PC-3 (cell line): Measurements from ENCODE around the gene ALG10. TPM values are rescaled to one million over a fixed set of nuclear protein-coding genes. Genes with fewer than 3 reads are reported as not detected.
A peak's percentile ranks its signal among the peaks of the same experiment; 100 is the strongest.
"Not testable (repeated sequence)": the region's sequence is repeated elsewhere in the genome, so short reads cannot be mapped to it uniquely, and the experiment has no call there.

Source experiments
- ATAC-seq: fragments of 200-7000 bp; cut with Tn5 transposase; 2 replicates; pipeline ENCODE4 v1.9.1; 2020; ENCODE audit warnings: mild to moderate bottlenecking, moderate library complexity
- BruUV-seq: library from RNA; stranded (reverse); fragments of 400-500 nt; replicated peaks from 2 replicates; lab custom pipeline; 2021; lab: Mats Ljungman, UMichigan
- CTCF ChIA-PET: fragments of 300-600 bp; sonication (Branson Sonifier 250); formaldehyde crosslinking; loops from one replicate; lab custom pipeline; 2022; ENCODE audit warnings: antibody characterized with exemption; lab: Charles Lee
- POLR2A ChIA-PET: fragments of 300-600 bp; sonication (Branson Sonifier 250); formaldehyde crosslinking; loops from one replicate; lab custom pipeline; 2022; ENCODE audit warnings: antibody characterized with exemption; ENCODE audit not compliant: unreplicated experiment; lab: Charles Lee
- DNase-seq: peaks from one replicate; pipeline ENCODE4 v3.0.0-alpha.2; 2015
- H2AFZ ChIP-seq: fragments of 300-600 bp; sonication (generic); 2 replicates; pipeline ENCODE4 v1.6.0; 2016; ENCODE audit warnings: antibody characterized with exemption, low read length
- H3F3A ChIP-seq: fragments of 300-600 bp; sonication (generic); one replicate; pipeline ENCODE4 v1.6.0; 2017; ENCODE audit warnings: antibody characterized with exemption, low read length, control low read depth, mild to moderate bottlenecking; ENCODE audit not compliant: unreplicated experiment
- H3K27ac ChIP-seq: fragments of 300-600 bp; sonication (generic); 2 replicates; pipeline ENCODE4 v1.5.1; 2016; ENCODE audit warnings: mild to moderate bottlenecking, low read length
- H3K27me3 ChIP-seq: fragments of 300-600 bp; sonication (generic); 2 replicates; pipeline ENCODE4 v1.6.1; 2016; ENCODE audit warnings: low read length, mixed read lengths
- H3K36me3 ChIP-seq: fragments of 300-600 bp; sonication (generic); 2 replicates; pipeline ENCODE4 v1.6.1; 2016; ENCODE audit warnings: low read depth, mixed run types, low read length, mixed read lengths
- H3K4me1 ChIP-seq: fragments of 300-600 bp; sonication (generic); 2 replicates; pipeline ENCODE4 v1.5.1; 2016; ENCODE audit warnings: low read length; ENCODE audit not compliant: insufficient read depth
- H3K4me2 ChIP-seq: fragments of 300-600 bp; sonication (generic); 2 replicates; pipeline ENCODE4 v1.6.0; 2016; ENCODE audit warnings: low read length
- H3K4me3 ChIP-seq: fragments of 300-600 bp; sonication (generic); 2 replicates; pipeline ENCODE4 v1.5.1; 2016; ENCODE audit warnings: mild to moderate bottlenecking, low read length, mixed read lengths
- H3K79me2 ChIP-seq: fragments of 300-600 bp; sonication (generic); 2 replicates; pipeline ENCODE4 v1.6.1; 2017; ENCODE audit warnings: low read length, mixed read lengths
- H3K9ac ChIP-seq: fragments of 300-600 bp; sonication (generic); 2 replicates; pipeline ENCODE4 v1.6.0; 2016; ENCODE audit warnings: mild to moderate bottlenecking, low read length
- H3K9me2 ChIP-seq: fragments of 300-600 bp; sonication (generic); replicated peaks from 2 replicates; pipeline ENCODE4 v1.6.1; 2016; ENCODE audit warnings: mixed run types, low read length, mixed read lengths
- H3K9me3 ChIP-seq: fragments of 300-600 bp; sonication (generic); 2 replicates; pipeline ENCODE4 v1.6.1; 2016; ENCODE audit warnings: low read length, mixed read lengths
- H4K20me1 ChIP-seq: fragments of 300-600 bp; sonication (generic); 2 replicates; pipeline ENCODE4 v1.6.1; 2016; ENCODE audit warnings: low read length, mixed read lengths
- EZH2 ChIP-seq: fragments of 300-600 bp; sonication (generic); IDR thresholded peaks from one replicate; pipeline ENCODE4 v1.6.1; 2017; ENCODE audit warnings: antibody characterized with exemption, mild to moderate bottlenecking, low read length; ENCODE audit not compliant: unreplicated experiment
- EZH2phosphoT487 ChIP-seq: fragments of 300-600 bp; sonication (generic); IDR thresholded peaks from 2 replicates; pipeline ENCODE4 v1.6.1; 2018; ENCODE audit warnings: mild to moderate bottlenecking, antibody characterized with exemption, low read length, borderline replicate concordance
- intact Hi-C: fragments of 100-400 bp; cut with micrococcal nuclease; formaldehyde crosslinking; loops from 2 replicates; pipeline ENCODE4 v1.9.0; 2023
- total RNA-seq: library from RNA; depleted of rRNA; stranded (reverse); fragments of >200 nt; gene quantifications from 2 replicates; pipeline ENCODE4 v1.2.3, GENCODE V29; 2014
- TF ChIP-seq, protein P1 (sequence below): fragments of 300-600 bp; sonication (generic); conservative IDR thresholded peaks from 2 replicates; pipeline ENCODE4 v1.5.1; 2017; ENCODE audit warnings: antibody characterized with exemption, low read depth, mild to moderate bottlenecking, low read length

ALG10 gene
- total RNA-seq, 1 experiment from 2014 or later: 15.7 TPM

DNA sequence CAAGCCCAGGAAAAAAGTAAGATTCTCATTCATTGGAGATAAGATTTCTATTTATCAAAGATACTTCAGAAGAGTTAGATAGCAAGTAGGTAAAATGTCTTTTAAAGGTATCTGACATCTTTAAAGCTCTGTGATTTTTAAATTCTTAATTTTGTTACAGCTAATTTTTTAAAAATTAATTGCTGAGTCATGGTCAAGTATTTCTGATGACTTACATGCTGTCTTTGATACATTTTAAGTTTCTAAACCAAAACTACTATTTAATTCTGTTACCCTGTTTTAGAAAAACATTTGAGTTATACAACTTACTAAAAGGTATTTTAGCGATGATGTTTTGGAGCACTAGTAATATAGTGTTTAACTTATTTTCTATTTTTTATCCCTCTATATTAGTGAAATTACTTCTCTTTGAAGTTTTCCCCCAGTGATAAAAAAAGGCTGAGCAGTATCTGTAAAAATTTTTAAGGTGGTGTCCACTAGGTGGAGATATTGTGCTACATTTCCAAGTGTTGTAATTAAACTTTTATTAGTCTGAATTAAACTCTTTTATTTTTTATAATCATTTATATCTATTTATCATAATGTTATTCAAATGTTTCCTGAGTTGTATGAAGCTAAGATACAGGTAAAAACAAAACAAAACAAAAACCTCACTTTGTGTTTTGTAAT, 11.5 kb downstream of the ALG10 start:
- ATAC-seq: no peak
- H3F3A ChIP-seq: no peaks in the 10 kb centered on the region
- no peaks in the 10 kb centered on the region for H3K9me2 ChIP-seq
- H3K9ac ChIP-seq: no peak overlapping the region
- H3K36me3 ChIP-seq: no peaks in the 10 kb centered on the region
- no peaks in the 10 kb centered on the region for H4K20me1 ChIP-seq
- no peak overlapping the region for H2AFZ ChIP-seq
- DNase-seq: peak; percentile 59
- no peak overlapping the region for H3K27ac ChIP-seq
- no peaks in the 10 kb centered on the region for H3K9me3 ChIP-seq
- H3K4me3 ChIP-seq: no peak overlapping the region
- no peak overlapping the region for H3K4me2 ChIP-seq
- H3K79me2 ChIP-seq: no peaks in the 10 kb centered on the region
- intact Hi-C loops: no loop called here
- no peaks in the 10 kb centered on the region for H3K27me3 ChIP-seq
- BruUV-seq: no TSS peak
- no peaks in the 10 kb centered on the region for H3K4me1 ChIP-seq
- TF ChIP-seq, protein P1, sequence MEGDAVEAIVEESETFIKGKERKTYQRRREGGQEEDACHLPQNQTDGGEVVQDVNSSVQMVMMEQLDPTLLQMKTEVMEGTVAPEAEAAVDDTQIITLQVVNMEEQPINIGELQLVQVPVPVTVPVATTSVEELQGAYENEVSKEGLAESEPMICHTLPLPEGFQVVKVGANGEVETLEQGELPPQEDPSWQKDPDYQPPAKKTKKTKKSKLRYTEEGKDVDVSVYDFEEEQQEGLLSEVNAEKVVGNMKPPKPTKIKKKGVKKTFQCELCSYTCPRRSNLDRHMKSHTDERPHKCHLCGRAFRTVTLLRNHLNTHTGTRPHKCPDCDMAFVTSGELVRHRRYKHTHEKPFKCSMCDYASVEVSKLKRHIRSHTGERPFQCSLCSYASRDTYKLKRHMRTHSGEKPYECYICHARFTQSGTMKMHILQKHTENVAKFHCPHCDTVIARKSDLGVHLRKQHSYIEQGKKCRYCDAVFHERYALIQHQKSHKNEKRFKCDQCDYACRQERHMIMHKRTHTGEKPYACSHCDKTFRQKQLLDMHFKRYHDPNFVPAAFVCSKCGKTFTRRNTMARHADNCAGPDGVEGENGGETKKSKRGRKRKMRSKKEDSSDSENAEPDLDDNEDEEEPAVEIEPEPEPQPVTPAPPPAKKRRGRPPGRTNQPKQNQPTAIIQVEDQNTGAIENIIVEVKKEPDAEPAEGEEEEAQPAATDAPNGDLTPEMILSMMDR: peak; percentile 56
- TF ChIP-seq EZH2 (no peak), EZH2phosphoT487 (no peak)
- CTCF ChIA-PET: no interaction called here
- POLR2A ChIA-PET: no interaction called here

DNA sequence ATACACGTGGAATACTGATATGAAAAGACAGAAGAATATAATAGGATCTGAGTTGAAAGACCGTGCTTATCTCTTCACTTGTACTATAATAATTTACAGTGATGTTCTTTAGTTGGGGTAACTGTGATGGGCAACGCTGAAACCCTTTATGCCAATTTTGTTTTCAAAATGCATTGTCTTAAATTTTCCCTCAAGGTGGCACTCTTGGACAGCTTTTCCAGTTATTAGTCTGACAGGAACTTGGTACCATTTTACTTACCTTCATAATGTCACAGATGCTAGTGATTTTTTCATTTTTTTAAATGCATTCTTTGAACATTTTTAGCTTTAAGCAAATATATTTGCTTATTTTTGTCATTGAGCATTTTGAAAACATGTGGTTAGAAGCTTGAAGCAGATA, 16.1 kb downstream of the ALG10 start:
- BruUV-seq: not testable (repeated sequence)

DNA sequence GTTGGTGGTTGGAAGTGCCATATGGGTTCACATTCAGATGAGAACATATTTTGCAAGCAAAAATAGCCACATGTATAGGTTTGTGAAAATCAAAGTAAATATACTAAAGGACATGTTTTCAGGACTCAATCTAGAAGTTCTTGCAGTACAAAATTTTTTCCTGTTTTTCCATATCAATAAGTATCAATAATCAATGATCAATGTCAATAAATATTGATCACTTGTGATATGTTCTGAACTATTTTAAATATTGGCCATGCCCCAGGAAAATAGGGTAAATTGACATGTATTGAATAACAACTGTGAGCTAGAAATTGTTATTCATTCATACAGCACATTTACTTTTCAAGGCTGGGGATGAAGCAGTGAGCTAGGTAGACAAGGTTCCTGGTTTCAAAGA, 24.3 kb downstream of the ALG10 start:
- H3K9me2 ChIP-seq: no peaks in the 10 kb centered on the region
- no peak overlapping the region for H2AFZ ChIP-seq
- H4K20me1 ChIP-seq: no peaks in the 10 kb centered on the region
- no peaks in the 10 kb centered on the region for H3K36me3 ChIP-seq
- H3K79me2 ChIP-seq: no peaks in the 10 kb centered on the region
- POLR2A ChIA-PET: no interaction called here
- ATAC-seq (no peak), DNase-seq (no peak)
- no TSS peak for BruUV-seq
- no peak overlapping the region for H3K4me2 ChIP-seq
- no peaks in the 10 kb centered on the region for H3K9me3 ChIP-seq
- intact Hi-C loops: no loop called here
- H3K9ac ChIP-seq: no peak overlapping the region
- TF ChIP-seq, protein P1: no peak
- TF ChIP-seq EZH2 (no peak), EZH2phosphoT487 (no peak)
- no peaks in the 10 kb centered on the region for H3F3A ChIP-seq
- no peak overlapping the region for H3K4me3 ChIP-seq
- H3K27ac ChIP-seq: no peak overlapping the region
- no peaks in the 10 kb centered on the region for H3K4me1 ChIP-seq
- H3K27me3 ChIP-seq: no peaks in the 10 kb centered on the region
- CTCF ChIA-PET: no interaction called here

More for the DNA sequence above, 16.1 kb downstream of the ALG10 start:
- CTCF ChIA-PET, H3K9me3 ChIP-seq, H3K36me3 ChIP-seq, H3K27ac ChIP-seq, H3K4me2 ChIP-seq, POLR2A ChIA-PET, H4K20me1 ChIP-seq, H3K4me3 ChIP-seq, H3F3A ChIP-seq, H3K27me3 ChIP-seq, H2AFZ ChIP-seq, H3K4me1 ChIP-seq, H3K9me2 ChIP-seq, H3K9ac ChIP-seq, H3K79me2 ChIP-seq: not testable (repeated sequence)
- TF ChIP-seq, protein P1: peak; percentile 61
- DNase-seq: peak; percentile 67
- intact Hi-C loops: loop anchor here (1.0 to 2.0 kb wide), 3 partner anchors 180 to 587 kb away; no protein-coding TSS in a partner anchor
- ATAC-seq: peak; percentile 56; the same call in 1 of the 2 replicates

DNA sequence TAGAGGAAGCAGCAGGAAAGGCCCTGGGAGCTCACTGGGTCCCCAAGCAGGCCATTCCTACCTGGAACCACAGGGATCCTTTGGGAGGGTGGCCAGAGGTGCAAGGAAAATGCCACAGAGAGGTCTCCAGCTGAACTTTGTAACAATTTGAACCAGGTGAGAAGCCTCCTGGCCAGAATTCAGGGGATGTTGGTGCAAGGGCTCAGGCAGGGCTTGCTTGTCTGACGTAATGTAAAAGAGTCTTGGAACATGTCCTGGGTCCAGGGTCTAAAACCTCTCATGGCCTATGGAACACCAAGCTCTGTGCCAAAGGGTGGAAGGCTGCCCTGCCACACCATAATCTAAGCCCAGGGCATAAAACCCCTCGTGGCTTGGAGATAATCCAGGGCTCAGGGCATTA, 25.6 kb downstream of the ALG10 start:
- H3K9me3 ChIP-seq, H3F3A ChIP-seq, POLR2A ChIA-PET, intact Hi-C loops, H3K27ac ChIP-seq, H3K9ac ChIP-seq, H3K4me1 ChIP-seq, ATAC-seq, H2AFZ ChIP-seq, H3K36me3 ChIP-seq, H3K9me2 ChIP-seq, BruUV-seq, H4K20me1 ChIP-seq, H3K4me2 ChIP-seq, H3K27me3 ChIP-seq, CTCF ChIA-PET, DNase-seq, H3K79me2 ChIP-seq, H3K4me3 ChIP-seq: not testable (repeated sequence)
